Stomach (tissue), 9 donors: ENCODE results near the gene ANKRD7. TPM values are rescaled to one million over a fixed set of nuclear protein-coding genes. Genes with fewer than 3 reads are reported as not detected.

Experiments used
- DNase-seq, 2 donors: peaks; one replicate each; pipeline versions ENCODE4 v3.0.0 to v3.0.0-alpha.2; 2013 to 2019
- H3K27ac ChIP-seq, 5 donors: fragments of 200-600 bp in 4 of 5; sonication (generic) in 4 of 5; one replicate each; pipeline ENCODE4 v1.5.1; 2013 to 2019; ENCODE audit warnings: mild to moderate bottlenecking in 1 of 5, moderate library complexity in 1 of 5
- H3K27me3 ChIP-seq, 3 donors: fragments of 200-600 bp; sonication (generic); one replicate each; pipeline ENCODE4 v1.5.1; 2017 to 2019; ENCODE audit warnings: mixed run types in 1 of 3
- H3K36me3 ChIP-seq, 4 donors: fragments of 200-600 bp; sonication (generic); 1 replicate in 3 of 4; 2 replicates in 1 of 4; pipeline ENCODE4 v1.5.1; 2016 to 2019
- H3K4me1 ChIP-seq, 4 donors: fragments of 200-600 bp; sonication (generic); one replicate each; pipeline ENCODE4 v1.5.1; 2016 to 2019
- H3K4me3 ChIP-seq, 4 donors: fragments of 200-600 bp; sonication (generic) in 3 of 4; one replicate each; pipeline ENCODE4 v1.5.1; 2016 to 2019; ENCODE audit warnings: mild to moderate bottlenecking in 1 of 4
- H3K9me3 ChIP-seq, 4 donors: fragments of 200-600 bp; sonication (generic); one replicate each; pipeline ENCODE4 v1.5.1; 2016 to 2019
- CTCF ChIP-seq, 7 experiments: fragments of 450-650 bp in 4 of 7; fragments of 200-600 bp in 3 of 7; sonication (generic) in 3 of 7; IDR thresholded peaks; one replicate each; pipeline ENCODE4 v1.5.1; 2016 to 2019; ENCODE audit warnings: antibody characterized with exemption in 7 of 7, control low read depth in 2 of 7, mild to moderate bottlenecking in 1 of 7
- EP300 ChIP-seq: sonication (generic); formaldehyde crosslinking; IDR thresholded peaks from one replicate; pipeline ENCODE4 v1.6.1; 2017; ENCODE audit warnings: antibody characterized with exemption
- POLR2A ChIP-seq, 4 donors: fragments of 450-650 bp; IDR thresholded peaks; one replicate each; pipeline ENCODE4 v1.6.1; 2016; ENCODE audit warnings: antibody characterized with exemption in 4 of 4, control low read depth in 2 of 4, mild to moderate bottlenecking in 1 of 4, moderate library complexity in 1 of 4
- POLR2AphosphoS5 ChIP-seq, 3 donors: sonication (generic); formaldehyde crosslinking; IDR thresholded peaks; one replicate each; pipeline ENCODE4 v1.6.1; 2016; ENCODE audit warnings: antibody characterized with exemption in 3 of 3
- WGBS, 5 donors: extraction: QIAGEN DNeasy Blood & Tissue Kit in 3 of 5; methylation state at CpG; one replicate each; pipeline versions ENCODE4 v1.1.5 to v1.1.7; 2013 to 2018; 5-methylcytosine and 5-hydroxymethylcytosine counted together
- intact Hi-C: fragments of 100-400 bp; cut with DNase I; formaldehyde crosslinking; loops from one replicate; pipeline ENCODE4 v1.15.1; 2023; ENCODE audit warnings: low total_unique reads
- polyA plus RNA-seq, 3 donors: library from polyadenylated mRNA; stranded (reverse); fragments of 200-250 nt; gene quantifications; one replicate each; pipeline ENCODE4 v1.2.3, GENCODE V29; 2013
- total RNA-seq, 5 donors: library from RNA; depleted of rRNA; stranded (reverse); fragments of >200 nt; gene quantifications; one replicate each; pipeline versions ENCODE4 v1.1.0 to v1.2.3, GENCODE V29; 2014 to 2016
- donor health status: healthy with polysubstance abuse.
- donor health status: Bipolar disorder and iron deficiency.
- donor health status: healthy.

Gene ANKRD7
- total and polyA plus RNA-seq, 8 donors, result 1.3 to 4.2 (median 2.0) TPM; not detected in 5

- 86 to 93% (median 90%) methylated on average over 3 of the region's 3 CpGs for WGBS, 5 donors
- Histone ChIP-seq H3K9me3 (no peaks in the 10 kb centered on the region), H3K27ac (no peak overlapping the region), H3K4me3 (no peak overlapping the region), H3K27me3 (peaks cover 0 to 6% (median 0%) of the 10 kb centered on the region in 3 donors), H3K4me1 (peaks cover 0 to 9% (median 2%) of the 10 kb centered on the region in 4 donors), H3K36me3 (no peaks in the 10 kb centered on the region)
- DNase-seq, result no peak
- intact Hi-C loops, result no loop called here
- TF ChIP-seq POLR2A (IDR thresholded peaks at IDR 0.05) (no peak), POLR2AphosphoS5 (IDR thresholded peaks at IDR 0.05) (no peak), CTCF (IDR thresholded peaks at IDR 0.05) (no peak), EP300 (no peak)
Observed at GRCh38 chr7:118219157-118219512, 5.4 kb upstream of the ANKRD7 start.

DNA sequence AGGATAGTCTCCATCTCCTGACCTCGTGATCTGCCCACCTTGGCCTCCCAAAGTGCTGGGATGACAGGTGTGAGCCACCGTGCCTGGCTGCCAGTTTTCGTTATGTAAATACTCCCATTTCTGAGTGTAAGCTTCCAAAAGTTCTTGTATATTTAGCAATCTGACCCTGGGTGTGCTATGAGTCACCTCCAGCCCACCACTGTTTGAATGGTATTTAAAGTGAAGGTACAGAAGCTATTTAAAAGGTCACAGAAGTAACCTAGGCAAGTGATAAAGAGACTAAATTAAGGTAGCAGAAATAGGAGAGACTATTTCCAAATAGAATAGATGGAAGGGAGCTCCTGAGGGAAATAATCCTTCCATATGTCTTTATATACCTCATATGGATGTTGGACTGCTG lies 3.9 kb upstream of the ANKRD7 start:
- no peaks in the 10 kb centered on the region for H3K36me3 ChIP-seq
- no peak overlapping the region for H3K27ac ChIP-seq
- H3K4me3 ChIP-seq, result no peak overlapping the region
- no peaks in the 10 kb centered on the region for H3K4me1 ChIP-seq
- no peak for DNase-seq
- no peaks in the 10 kb centered on the region for H3K9me3 ChIP-seq
- H3K27me3 ChIP-seq, result no peaks in the 10 kb centered on the region
- intact Hi-C loops, result no loop called here
- no peak for TF ChIP-seq CTCF (IDR thresholded peaks at IDR 0.05)
- TF ChIP-seq POLR2A (IDR thresholded peaks at IDR 0.05), result no peak
- WGBS, 5 donors, result 43 to 61% (median 45%) methylated on average over 3 of the region's 3 CpGs

DNA sequence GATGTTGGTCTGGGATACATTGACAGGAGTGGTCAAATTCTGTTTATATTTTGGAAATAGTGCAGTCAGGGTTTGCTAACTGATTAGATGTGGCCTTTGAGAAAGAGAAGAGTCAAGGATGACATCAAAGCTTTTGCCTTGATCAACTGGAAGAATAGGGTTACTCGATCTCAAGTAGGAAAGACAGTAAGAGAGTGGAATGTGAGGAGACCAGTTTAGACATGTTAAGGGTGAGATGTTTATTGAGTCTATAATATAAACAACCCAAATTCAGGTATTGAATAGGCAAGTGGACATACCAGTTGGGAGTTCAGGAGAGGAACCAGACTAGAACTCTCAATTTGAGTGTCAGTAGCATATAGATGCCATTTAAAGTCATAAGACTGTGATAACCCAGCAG lies 1.9 kb upstream of the ANKRD7 start:
- TF ChIP-seq POLR2AphosphoS5 (IDR thresholded peaks at IDR 0.05), result no peak
- TF ChIP-seq EP300, result no peak
- TF ChIP-seq POLR2A (IDR thresholded peaks at IDR 0.05), result no peak
- no peak for TF ChIP-seq CTCF (IDR thresholded peaks at IDR 0.05)
- Histone ChIP-seq H3K4me1 (no peaks in the 10 kb centered on the region), H3K27ac (no peak overlapping the region), H3K36me3 (no peaks in the 10 kb centered on the region), H3K4me3 (no peak overlapping the region), H3K27me3 (no peaks in the 10 kb centered on the region), H3K9me3 (no peaks in the 10 kb centered on the region)
- no peak for DNase-seq
- intact Hi-C loops, result no loop called here
- 63 to 88% (median 81%) methylated on average over 1 of the region's 1 CpG for WGBS, 5 donors

- no peak overlapping the region for H3K4me3 ChIP-seq
- H3K9me3 ChIP-seq, result no peaks in the 10 kb centered on the region
- H3K27me3 ChIP-seq, result no peaks in the 10 kb centered on the region
- 85 to 95% (median 88%) methylated on average over 1 of the region's 1 CpG for whole genome bisulfite sequencing, 5 donors
- H3K4me1 ChIP-seq, result no peaks in the 10 kb centered on the region
- DNase-seq, result no peak
- TF ChIP-seq POLR2AphosphoS5 (IDR thresholded peaks at IDR 0.05), result no peak
- TF ChIP-seq POLR2A (IDR thresholded peaks at IDR 0.05), result no peak
- TF ChIP-seq CTCF (IDR thresholded peaks at IDR 0.05), result no peak
- TF ChIP-seq EP300, result no peak
- H3K36me3 ChIP-seq, result no peaks in the 10 kb centered on the region
- H3K27ac ChIP-seq, result no peak overlapping the region
- intact Hi-C loops, result no loop called here
Observed at GRCh38 chr7:118232837-118233236, 8.3 kb downstream of the ANKRD7 start.
